Smooth muscle cell (in vitro differentiated cells): ENCODE data around the gene CA6. TPM values are rescaled to one million over a fixed set of nuclear protein-coding genes. Genes with fewer than 3 reads are reported as not detected.

Experiments
- DNase-seq: peaks from one replicate; lab custom pipeline; 2025; ENCODE audit not compliant: unreplicated experiment; lab: John Stamatoyannopoulos, UW
- H2AFZ ChIP-seq: fragments of 200-600 bp; sonication (generic); 2 replicates; pipeline ENCODE4 v1.6.0; 2016; ENCODE audit warnings: antibody characterized with exemption, low read depth, mild to moderate bottlenecking
- H3F3A ChIP-seq: fragments of 200-600 bp; sonication (generic); 2 replicates; pipeline ENCODE4 v1.6.0; 2017; ENCODE audit warnings: antibody characterized with exemption, low read depth
- H3K27ac ChIP-seq: fragments of 200-600 bp; sonication (generic); 2 replicates; pipeline ENCODE4 v1.5.1; 2016; ENCODE audit warnings: low read depth, mild to moderate bottlenecking
- H3K27me3 ChIP-seq: fragments of 200-600 bp; sonication (generic); 2 replicates; pipeline ENCODE4 v1.6.1; 2016; ENCODE audit warnings: low read depth, mild to moderate bottlenecking
- H3K36me3 ChIP-seq: fragments of 200-600 bp; sonication (generic); 2 replicates; pipeline ENCODE4 v1.5.1; 2016; ENCODE audit warnings: low read depth
- H3K4me1 ChIP-seq: fragments of 200-600 bp; sonication (generic); 2 replicates; pipeline ENCODE4 v1.5.1; 2016; ENCODE audit warnings: low read depth
- H3K4me2 ChIP-seq: fragments of 200-600 bp; sonication (generic); 2 replicates; pipeline ENCODE4 v1.6.0; 2016; ENCODE audit warnings: mild to moderate bottlenecking
- H3K4me3 ChIP-seq: fragments of 200-600 bp; sonication (generic); 2 replicates; pipeline ENCODE4 v1.5.1; 2016; ENCODE audit warnings: mild to moderate bottlenecking
- H3K79me2 ChIP-seq: fragments of 200-600 bp; sonication (generic); 2 replicates; pipeline ENCODE4 v1.6.0; 2016; ENCODE audit warnings: low read depth, mild to moderate bottlenecking
- H3K9ac ChIP-seq: fragments of 200-600 bp; sonication (generic); 2 replicates; pipeline ENCODE4 v1.6.0; 2016; ENCODE audit warnings: low read depth
- H3K9me3 ChIP-seq: fragments of 200-600 bp; sonication (generic); replicated peaks from 2 replicates; pipeline ENCODE4 v1.5.1; 2016; ENCODE audit warnings: low read depth
- H4K20me1 ChIP-seq: fragments of 200-600 bp; sonication (generic); 2 replicates; pipeline ENCODE4 v1.6.0; 2016; ENCODE audit warnings: low read depth
- CTCF ChIP-seq: fragments of 200-600 bp; sonication (generic); IDR thresholded peaks from 2 replicates; pipeline ENCODE4 v1.5.1; 2017; ENCODE audit warnings: borderline replicate concordance, mild to moderate bottlenecking, antibody characterized with exemption; ENCODE audit not compliant: insufficient read depth, poor library complexity, severe bottlenecking
- WGBS: methylation state at CpG from one replicate; pipeline ENCODE4 v1.1.7; 2016; ENCODE audit warnings: low lambda C conversion rate; 5-methylcytosine and 5-hydroxymethylcytosine counted together
- polyA plus RNA-seq: library from polyadenylated mRNA; unstranded; fragments of >200 nt; fragmentation: Nextera tagmentation; extraction: Ambion mirVana; gene quantifications from 2 replicates; pipeline ENCODE4 v1.2.1, GENCODE V29; 2016
- total RNA-seq: library from RNA; depleted of rRNA; stranded (reverse); fragments of >200 nt; gene quantifications from 2 replicates; pipeline ENCODE4 v1.2.3, GENCODE V29; 2014

The CA6 gene
- total and polyA plus RNA-seq, 2 experiments from 2014 or later, result not detected

GRCh38 chr1:8951231-8951630 lies 5.6 kb downstream of the CA6 start:
- TF ChIP-seq CTCF, result no peak

GRCh38 chr1:8955406-8955805 lies 9.7 kb downstream of the CA6 start:
- Histone ChIP-seq H3K36me3 (no peaks in the 10 kb centered on the region), H3K79me2 (no peaks in the 10 kb centered on the region), H3K4me3 (no peak overlapping the region), H3K27me3 (no peaks in the 10 kb centered on the region), H3K9me3 (no peaks in the 10 kb centered on the region), H4K20me1 (no peaks in the 10 kb centered on the region), H2AFZ (no peak overlapping the region), H3K4me1 (no peaks in the 10 kb centered on the region), H3K4me2 (no peak overlapping the region), H3K9ac (no peak overlapping the region), H3K27ac (no peak overlapping the region), H3F3A (no peaks in the 10 kb centered on the region)
- 90% methylated on average over 10 of the region's 11 CpGs for WGBS
- TF ChIP-seq CTCF, result no peak
- DNase-seq, result no peak

More at GRCh38 chr1:8951231-8951630, 5.6 kb downstream of the CA6 start:
- DNase-seq, result no peak
- Histone ChIP-seq H3K4me2 (no peak overlapping the region), H3F3A (no peaks in the 10 kb centered on the region), H3K27ac (no peak overlapping the region), H3K27me3 (no peaks in the 10 kb centered on the region), H3K9ac (no peak overlapping the region), H2AFZ (no peak overlapping the region), H3K36me3 (no peaks in the 10 kb centered on the region), H3K4me3 (no peak overlapping the region), H4K20me1 (no peaks in the 10 kb centered on the region), H3K4me1 (no peaks in the 10 kb centered on the region), H3K9me3 (no peaks in the 10 kb centered on the region), H3K79me2 (no peaks in the 10 kb centered on the region)
- 76% methylated on average over 6 of the region's 6 CpGs for WGBS

GRCh38 chr1:8956461-8957349 lies 11.0 kb downstream of the CA6 start:
- no peaks in the 10 kb centered on the region for H4K20me1 ChIP-seq
- no peaks in the 10 kb centered on the region for H3K27me3 ChIP-seq
- H3K36me3 ChIP-seq, result no peaks in the 10 kb centered on the region
- WGBS, result 95% methylated on average over 17 of the region's 17 CpGs
- DNase-seq, result no peak
- H3K9me3 ChIP-seq, result no peaks in the 10 kb centered on the region
- H3K4me2 ChIP-seq, result no peak overlapping the region
- no peaks in the 10 kb centered on the region for H3K4me1 ChIP-seq
- no peak overlapping the region for H3K27ac ChIP-seq
- H3K79me2 ChIP-seq, result no peaks in the 10 kb centered on the region
- no peaks in the 10 kb centered on the region for H3F3A ChIP-seq
- H2AFZ ChIP-seq, result no peak overlapping the region
- no peak overlapping the region for H3K9ac ChIP-seq
- no peak overlapping the region for H3K4me3 ChIP-seq
- no peak for TF ChIP-seq CTCF
